Endodermal cell (in vitro differentiated cells): ENCODE measurements around the gene SAA2. TPM values are rescaled to one million over a fixed set of nuclear protein-coding genes. Genes with fewer than 3 reads are reported as not detected.
"Not testable (repeated sequence)": the region's sequence is repeated elsewhere in the genome, so short reads cannot be mapped to it uniquely, and the experiment has no call there.

Experiments
- DNase-seq: peaks from one replicate; pipeline ENCODE4 v3.0.0-alpha.2; 2017
- H3K27ac ChIP-seq: 2 replicates; pipeline ENCODE4 v1.5.1; 2013; ENCODE audit warnings: mild to moderate bottlenecking, low read depth, low read length, moderate library complexity
- H3K27me3 ChIP-seq: 2 replicates; pipeline ENCODE4 v1.6.1; 2013; ENCODE audit warnings: mild to moderate bottlenecking, low read length, moderate library complexity; ENCODE audit not compliant: insufficient read depth, control insufficient read depth, poor library complexity, severe bottlenecking
- H3K36me3 ChIP-seq: 2 replicates; pipeline ENCODE4 v1.7.0; 2013; ENCODE audit warnings: mild to moderate bottlenecking, low read length, moderate library complexity; ENCODE audit not compliant: control insufficient read depth, insufficient read depth
- H3K4me1 ChIP-seq: one replicate; pipeline ENCODE4 v1.7.0; 2013; ENCODE audit warnings: low read length; ENCODE audit not compliant: control insufficient read depth, insufficient read depth
- H3K4me3 ChIP-seq: 2 replicates; pipeline ENCODE4 v1.5.1; 2013; ENCODE audit warnings: mild to moderate bottlenecking, low read length, moderate library complexity
- H3K9ac ChIP-seq: 2 replicates; pipeline ENCODE4 v1.6.1; 2013; ENCODE audit warnings: mild to moderate bottlenecking, low read length, moderate library complexity; ENCODE audit not compliant: poor library complexity, severe bottlenecking; ENCODE audit errors: extremely low read depth
- H3K9me3 ChIP-seq: 2 replicates; pipeline ENCODE4 v1.6.1; 2013; ENCODE audit warnings: mild to moderate bottlenecking, low read length, moderate library complexity; ENCODE audit not compliant: control insufficient read depth
- H3K27ac Mint-ChIP-seq: 2 replicates; pipeline ENCODE4 v1.8.0; 2020; ENCODE audit warnings: mixed read lengths
- H3K27me3 Mint-ChIP-seq: 2 replicates; pipeline ENCODE4 v1.8.0; 2021; ENCODE audit warnings: mild to moderate bottlenecking, mixed read lengths; ENCODE audit not compliant: insufficient read depth
- H3K36me3 Mint-ChIP-seq: 2 replicates; pipeline ENCODE4 v1.8.0; 2020; ENCODE audit warnings: low read depth, mixed read lengths
- H3K4me1 Mint-ChIP-seq: 2 replicates; pipeline ENCODE4 v1.8.0; 2020; ENCODE audit warnings: mixed read lengths
- H3K4me3 Mint-ChIP-seq: 2 replicates; pipeline ENCODE4 v1.8.0; 2020; ENCODE audit warnings: mild to moderate bottlenecking, moderate library complexity, mixed read lengths
- H3K9me3 Mint-ChIP-seq: 2 replicates; pipeline ENCODE4 v1.8.0; 2020; ENCODE audit warnings: mild to moderate bottlenecking, mixed read lengths
- WGBS, 2 experiments: methylation state at CpG; one replicate each; pipeline versions ENCODE4 v1.1.5 to v1.1.7; 2013; ENCODE audit warnings: missing lambda C conversion rate in 2 of 2, mixed read lengths in 1 of 2; ENCODE audit not compliant: insufficient coverage in 1 of 2, insufficient read length in 1 of 2; 5-methylcytosine and 5-hydroxymethylcytosine counted together
- total RNA-seq, 2 donors: library from RNA; stranded (reverse); fragmentation: NEBNext Ultra II Directional in 1 of 2; extraction: Animal tissue kit (Norgen Biotek cat#: 25700) in 1 of 2; gene quantifications; 2 replicates in 1 of 2; 3 replicates in 1 of 2; pipeline ENCODE4 v1.2.1, GENCODE V29; 2021
- TF ChIP-seq, protein P1 (sequence below): fragments of 200-600 bp; sonication (generic); conservative IDR thresholded peaks from 2 replicates; pipeline ENCODE4 v1.5.0; 2021; ENCODE audit warnings: antibody characterized with exemption, mild to moderate bottlenecking

Gene SAA2
- total RNA-seq, 2 donors from 2014 or later: 0.29 to 1.4 TPM

DNA sequence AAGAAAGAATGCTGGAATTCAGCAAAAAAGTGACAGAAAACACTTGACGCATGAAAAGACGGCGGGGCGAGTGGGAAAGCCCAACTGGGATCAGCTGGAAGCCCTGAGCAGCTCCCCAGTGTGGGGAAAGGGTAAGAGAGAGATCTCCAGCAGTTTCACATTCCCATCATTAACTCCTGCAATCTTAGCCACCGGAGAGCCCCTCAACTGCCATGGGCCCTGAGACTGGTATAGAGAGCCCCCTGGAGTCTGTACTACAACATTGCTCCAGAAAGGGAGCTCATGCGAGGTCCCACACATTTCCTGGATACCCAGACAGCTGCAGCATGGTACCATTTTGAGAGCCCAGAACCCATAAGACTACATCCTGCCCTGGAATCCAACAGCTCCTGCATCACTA lies 44.7 kb downstream of the SAA2 start:
- Histone ChIP-seq H3K4me3 (no peak overlapping the region), H3K9ac (no peak overlapping the region), H3K4me1 (no peaks in the 10 kb centered on the region), H3K27me3 (no peaks in the 10 kb centered on the region), H3K9me3 (no peaks in the 10 kb centered on the region), H3K27ac (no peak overlapping the region), H3K36me3 (no peaks in the 10 kb centered on the region)
- H3K36me3 Mint-ChIP-seq: no peaks in the 10 kb centered on the region
- H3K27ac Mint-ChIP-seq: no peak overlapping the region
- no peaks in the 10 kb centered on the region for H3K4me1 Mint-ChIP-seq
- H3K9me3 Mint-ChIP-seq: peaks cover 4% of the 10 kb centered on the region
- TF ChIP-seq, protein P1, sequence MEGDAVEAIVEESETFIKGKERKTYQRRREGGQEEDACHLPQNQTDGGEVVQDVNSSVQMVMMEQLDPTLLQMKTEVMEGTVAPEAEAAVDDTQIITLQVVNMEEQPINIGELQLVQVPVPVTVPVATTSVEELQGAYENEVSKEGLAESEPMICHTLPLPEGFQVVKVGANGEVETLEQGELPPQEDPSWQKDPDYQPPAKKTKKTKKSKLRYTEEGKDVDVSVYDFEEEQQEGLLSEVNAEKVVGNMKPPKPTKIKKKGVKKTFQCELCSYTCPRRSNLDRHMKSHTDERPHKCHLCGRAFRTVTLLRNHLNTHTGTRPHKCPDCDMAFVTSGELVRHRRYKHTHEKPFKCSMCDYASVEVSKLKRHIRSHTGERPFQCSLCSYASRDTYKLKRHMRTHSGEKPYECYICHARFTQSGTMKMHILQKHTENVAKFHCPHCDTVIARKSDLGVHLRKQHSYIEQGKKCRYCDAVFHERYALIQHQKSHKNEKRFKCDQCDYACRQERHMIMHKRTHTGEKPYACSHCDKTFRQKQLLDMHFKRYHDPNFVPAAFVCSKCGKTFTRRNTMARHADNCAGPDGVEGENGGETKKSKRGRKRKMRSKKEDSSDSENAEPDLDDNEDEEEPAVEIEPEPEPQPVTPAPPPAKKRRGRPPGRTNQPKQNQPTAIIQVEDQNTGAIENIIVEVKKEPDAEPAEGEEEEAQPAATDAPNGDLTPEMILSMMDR: peak; percentile 81
- peak; percentile 83 for DNase-seq
- H3K27me3 Mint-ChIP-seq: peaks cover 13% of the 10 kb centered on the region
- H3K4me3 Mint-ChIP-seq: no peak overlapping the region
- 0 to 14% methylated on average over 2 to 6 of the region's 6 CpGs for WGBS, 2 experiments

DNA sequence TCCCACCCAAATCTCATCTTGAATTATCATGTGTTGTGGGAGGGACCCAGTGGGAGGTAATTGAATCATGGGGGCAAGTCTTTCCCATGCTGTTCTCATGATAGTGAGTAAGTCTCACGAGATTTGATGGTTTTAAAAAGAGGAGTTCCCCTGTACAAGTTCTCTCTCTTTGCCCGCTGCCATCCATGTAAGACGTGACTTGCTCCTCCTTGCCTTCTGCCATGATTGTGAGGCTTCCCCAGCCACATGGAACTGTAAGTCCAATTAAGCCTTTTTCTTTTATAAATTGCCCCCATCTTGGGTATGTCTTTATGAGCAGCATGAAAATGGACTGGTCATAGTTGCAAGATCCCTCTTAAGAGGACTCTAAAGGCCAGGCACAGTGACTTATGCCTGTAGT lies 50.7 kb downstream of the SAA2 start:
- not testable (repeated sequence) for H3K27me3 Mint-ChIP-seq, H3K9ac ChIP-seq, H3K4me3 ChIP-seq, H3K27ac ChIP-seq, H3K27ac Mint-ChIP-seq, H3K4me3 Mint-ChIP-seq, DNase-seq, H3K4me1 Mint-ChIP-seq, H3K36me3 ChIP-seq, H3K4me1 ChIP-seq, H3K27me3 ChIP-seq, H3K9me3 Mint-ChIP-seq, H3K36me3 Mint-ChIP-seq, H3K9me3 ChIP-seq
- 45% methylated on average over 2 of the region's 3 CpGs; no CpG with 5 or more reads in 1 of the 2 experiments for WGBS, 2 experiments

DNA sequence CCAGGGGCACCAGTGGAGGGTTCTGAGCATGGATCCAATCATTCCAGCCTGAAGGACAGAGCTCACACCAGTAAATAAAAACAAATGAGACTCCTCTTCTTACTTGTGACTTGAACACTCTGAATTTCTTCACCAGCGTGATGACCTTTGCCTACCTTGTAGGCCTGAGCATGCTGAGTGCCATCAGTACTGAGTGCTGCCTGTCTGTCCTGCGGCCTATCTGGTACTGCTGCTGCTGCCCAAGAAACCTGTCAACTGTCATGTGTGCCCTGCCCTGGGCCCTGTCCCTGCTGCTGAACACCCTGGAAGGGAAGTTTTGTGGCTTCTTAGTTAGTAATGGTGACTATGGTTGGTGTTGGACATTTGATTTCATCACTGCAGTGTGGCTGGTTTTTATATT lies 51.9 kb downstream of the SAA2 start:
- no peak for DNase-seq
- TF ChIP-seq, protein P1: no peak
- Histone ChIP-seq H3K4me3 (no peak overlapping the region), H3K9me3 (no peaks in the 10 kb centered on the region), H3K9ac (no peak overlapping the region), H3K4me1 (no peaks in the 10 kb centered on the region), H3K36me3 (no peaks in the 10 kb centered on the region), H3K27me3 (no peaks in the 10 kb centered on the region), H3K27ac (no peak overlapping the region)
- Mint-ChIP-seq H3K27me3 (peaks cover 2% of the 10 kb centered on the region), H3K4me3 (no peak overlapping the region), H3K36me3 (no peaks in the 10 kb centered on the region), H3K27ac (no peak overlapping the region), H3K9me3 (no peaks in the 10 kb centered on the region), H3K4me1 (no peaks in the 10 kb centered on the region)
- WGBS, 2 experiments: 89 to 92% methylated on average over 1 to 2 of the region's 2 CpGs

Other genes starting within 250 kb of the SAA2 start
- gene SERGEF, start 235.6 kb downstream of the SAA2 start, total RNA-seq: 10 to 100 TPM; 26.7 to 42.1 TPM
- under 1 TPM; 0.24 to 0.31 TPM for gene TPH1, start 202.4 kb downstream of the SAA2 start, total RNA-seq
- gene SAAL1, start 142.6 kb downstream of the SAA2 start, total RNA-seq: 10 to 100 TPM; 23.2 to 28.2 TPM
- gene MRGPRX3, start 116.1 kb downstream of the SAA2 start, total RNA-seq: not detected
- not detected for gene MRGPRX4, start 75.8 kb downstream of the SAA2 start, total RNA-seq
- not detected for gene SAA4, start 11.9 kb downstream of the SAA2 start, total RNA-seq
- gene SAA1, start 17.6 kb upstream of the SAA2 start, total RNA-seq: not detected
- 10 to 100 TPM; 21.4 TPM for gene HPS5, start 73.5 kb upstream of the SAA2 start, total RNA-seq
- 10 to 100 TPM; 25.7 to 31.5 TPM for gene GTF2H1, start 73.9 kb upstream of the SAA2 start, total RNA-seq
- 100 to 1,000 TPM; 256 to 308 TPM for gene LDHA, start 145.9 kb upstream of the SAA2 start, total RNA-seq
- under 1 TPM; 0.58 to 0.62 TPM for gene LDHC, start 163.7 kb upstream of the SAA2 start, total RNA-seq
- not detected for gene LDHAL6A, start 207.2 kb upstream of the SAA2 start, total RNA-seq